GM23248 (cell line): Measurements from ENCODE around the gene RNASET2.
"Not testable (repeated sequence)": the region's sequence is repeated elsewhere in the genome, so short reads cannot be mapped to it uniquely, and the experiment has no call there.

Experiments used
- EZH2 ChIP-seq: fragments of 200-600 bp; sonication (generic); IDR thresholded peaks from 2 replicates; pipeline ENCODE4 v1.6.1; 2018; ENCODE audit warnings: antibody characterized with exemption, mild to moderate bottlenecking; ENCODE audit not compliant: insufficient read depth, poor library complexity, severe bottlenecking
- EZH2phosphoT487 ChIP-seq: fragments of 200-600 bp; sonication (generic); IDR thresholded peaks from 2 replicates; pipeline ENCODE4 v1.6.1; 2018; ENCODE audit warnings: antibody characterized with exemption, moderate library complexity, mild to moderate bottlenecking, low read depth; ENCODE audit not compliant: insufficient read depth

GRCh38 chr6:166950892-166951669 is 5.3 kb downstream of the RNASET2 start:
- TF ChIP-seq EZH2, EZH2phosphoT487: not testable (repeated sequence)
